Brain microvascular endothelial cell (primary cell): ENCODE results near the gene BCR.
A peak's percentile ranks its signal among the peaks of the same experiment; 100 is the strongest.

Source experiments
- DNase-seq: peaks from one replicate; pipeline ENCODE4 v3.0.0-alpha.2; 2020
- H3K27ac ChIP-seq: fragments of 250-450 bp; sonication (Bioruptor Pico); 2 replicates; pipeline ENCODE4 v1.5.1; 2020; ENCODE audit warnings: mild to moderate bottlenecking, moderate library complexity
- H3K27me3 ChIP-seq: fragments of 250-450 bp; sonication (Bioruptor Pico); replicated peaks from 2 replicates; pipeline ENCODE4 v1.5.1; 2020; ENCODE audit warnings: mild to moderate bottlenecking
- H3K36me3 ChIP-seq: fragments of 250-450 bp; sonication (Bioruptor Pico); replicated peaks from 2 replicates; pipeline ENCODE4 v1.5.1; 2020; ENCODE audit warnings: mild to moderate bottlenecking
- H3K4me3 ChIP-seq: 2 replicates; pipeline ENCODE4 v1.5.1; 2011; ENCODE audit warnings: low read depth, mild to moderate bottlenecking, control low read depth, low read length, moderate library complexity
- in situ Hi-C: cut with HindIII; loops from 2 replicates; pipeline ENCODE4 v1.10.0; 2017; ENCODE audit warnings: low sequenced_read_pairs, low pct_ligation_motif_present
- TF ChIP-seq, protein P1 (sequence below): IDR thresholded peaks from 2 replicates; pipeline ENCODE4 v1.5.1; 2011; ENCODE audit warnings: low read depth, mild to moderate bottlenecking, moderate library complexity, low read length, control low read depth, inconsistent platforms; ENCODE audit errors: missing control alignments

Gene BCR

DNA sequence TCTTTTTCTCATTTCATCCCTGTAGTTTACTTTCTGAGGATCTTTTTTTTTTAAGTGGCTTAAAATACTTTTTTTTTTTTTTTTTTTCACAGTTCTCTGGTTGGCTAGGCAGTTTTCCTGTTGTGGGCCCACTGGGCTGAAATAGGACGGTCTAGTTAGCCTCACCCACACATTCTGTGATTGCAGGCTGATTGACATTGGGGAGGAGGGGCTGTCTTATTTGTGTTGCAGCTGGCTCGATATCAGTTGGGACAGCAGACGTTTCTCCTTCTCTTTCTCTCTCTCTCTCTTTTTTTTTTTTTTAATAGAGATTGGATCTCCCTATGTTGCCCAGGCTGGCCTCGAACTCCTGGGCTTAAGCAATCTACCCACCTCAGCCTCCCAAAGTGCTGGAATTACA is 6.9 kb downstream of the BCR start:
- TF ChIP-seq, protein P1, sequence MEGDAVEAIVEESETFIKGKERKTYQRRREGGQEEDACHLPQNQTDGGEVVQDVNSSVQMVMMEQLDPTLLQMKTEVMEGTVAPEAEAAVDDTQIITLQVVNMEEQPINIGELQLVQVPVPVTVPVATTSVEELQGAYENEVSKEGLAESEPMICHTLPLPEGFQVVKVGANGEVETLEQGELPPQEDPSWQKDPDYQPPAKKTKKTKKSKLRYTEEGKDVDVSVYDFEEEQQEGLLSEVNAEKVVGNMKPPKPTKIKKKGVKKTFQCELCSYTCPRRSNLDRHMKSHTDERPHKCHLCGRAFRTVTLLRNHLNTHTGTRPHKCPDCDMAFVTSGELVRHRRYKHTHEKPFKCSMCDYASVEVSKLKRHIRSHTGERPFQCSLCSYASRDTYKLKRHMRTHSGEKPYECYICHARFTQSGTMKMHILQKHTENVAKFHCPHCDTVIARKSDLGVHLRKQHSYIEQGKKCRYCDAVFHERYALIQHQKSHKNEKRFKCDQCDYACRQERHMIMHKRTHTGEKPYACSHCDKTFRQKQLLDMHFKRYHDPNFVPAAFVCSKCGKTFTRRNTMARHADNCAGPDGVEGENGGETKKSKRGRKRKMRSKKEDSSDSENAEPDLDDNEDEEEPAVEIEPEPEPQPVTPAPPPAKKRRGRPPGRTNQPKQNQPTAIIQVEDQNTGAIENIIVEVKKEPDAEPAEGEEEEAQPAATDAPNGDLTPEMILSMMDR, result no peak
- Histone ChIP-seq H3K27me3 (no peaks in the 10 kb centered on the region), H3K27ac (peak overlapping the region; percentile 52), H3K4me3 (no peak overlapping the region), H3K36me3 (peaks cover 33% of the 10 kb centered on the region)
- in situ Hi-C loops, result no loop called here
- DNase-seq, result no peak

DNA sequence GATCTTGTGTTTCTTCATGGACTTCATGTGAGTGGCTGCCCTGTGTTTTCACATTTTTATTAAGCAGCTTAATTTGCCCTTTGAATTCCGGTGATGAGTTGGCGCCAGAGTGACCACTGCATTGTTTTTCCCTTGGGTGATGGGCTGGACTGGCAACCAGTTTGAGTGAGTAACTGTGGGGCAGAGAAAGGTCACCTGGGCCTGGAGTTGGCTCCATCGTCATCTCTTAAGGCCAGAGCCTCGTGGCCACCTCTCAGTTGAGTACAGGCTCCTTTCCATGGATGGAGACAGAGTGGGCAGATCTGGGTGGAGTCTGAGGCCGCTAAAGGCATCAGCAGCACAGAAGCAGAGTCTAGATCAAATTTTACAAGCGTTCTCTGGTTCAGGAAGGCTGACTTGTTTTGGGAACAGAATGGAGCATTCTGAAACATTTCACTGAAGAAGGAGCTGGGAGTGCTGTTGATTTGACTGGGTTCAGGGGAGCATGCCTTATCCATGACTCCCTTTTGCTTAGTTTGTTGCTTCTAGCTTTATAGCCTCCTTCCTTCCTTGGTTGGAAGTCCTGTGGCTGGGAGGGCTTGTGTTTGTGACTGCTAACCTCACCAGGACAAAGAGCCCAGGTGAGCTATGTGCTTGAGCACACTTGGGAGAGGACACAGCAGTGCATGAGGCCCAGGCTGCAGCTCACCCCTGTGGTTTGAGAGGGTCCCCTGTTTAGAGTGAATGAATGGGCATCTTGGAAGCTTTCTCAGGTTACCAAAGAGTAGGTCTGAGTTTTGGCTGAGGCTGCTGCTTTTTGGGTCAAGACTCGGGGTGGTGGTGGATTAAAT is 7.8 kb downstream of the BCR start:
- TF ChIP-seq, protein P1, result no peak
- Histone ChIP-seq H3K27ac (peak overlapping the region; percentile 52), H3K4me3 (no peak overlapping the region), H3K36me3 (peaks cover 32% of the 10 kb centered on the region), H3K27me3 (no peaks in the 10 kb centered on the region)
- in situ Hi-C loops, result no loop called here
- no peak for DNase-seq

DNA sequence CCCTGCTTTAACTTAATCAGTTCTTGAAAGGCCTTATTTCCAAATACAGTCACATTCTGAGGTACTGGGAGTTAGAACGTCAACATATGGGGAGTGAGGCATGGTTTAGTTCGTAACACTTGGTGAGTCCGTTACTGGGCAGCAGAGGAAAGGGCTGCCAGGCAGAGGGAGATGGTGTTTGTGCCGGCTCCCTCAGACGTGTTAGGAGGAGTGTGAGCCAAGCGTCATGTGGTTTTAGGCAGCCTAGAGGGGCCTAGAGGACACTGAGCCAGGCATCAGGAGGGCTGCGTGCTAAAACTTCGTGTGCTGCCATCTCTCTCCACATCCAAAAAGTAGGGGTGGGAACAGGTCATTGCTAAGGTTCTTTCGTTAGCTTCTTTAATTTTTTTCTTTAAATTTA is 10.2 kb downstream of the BCR start:
- no peak overlapping the region for H3K4me3 ChIP-seq
- no peaks in the 10 kb centered on the region for H3K27me3 ChIP-seq
- DNase-seq, result no peak
- in situ Hi-C loops, result no loop called here
- TF ChIP-seq, protein P1, result no peak
- peaks cover 24% of the 10 kb centered on the region for H3K36me3 ChIP-seq
- no peak overlapping the region for H3K27ac ChIP-seq

DNA sequence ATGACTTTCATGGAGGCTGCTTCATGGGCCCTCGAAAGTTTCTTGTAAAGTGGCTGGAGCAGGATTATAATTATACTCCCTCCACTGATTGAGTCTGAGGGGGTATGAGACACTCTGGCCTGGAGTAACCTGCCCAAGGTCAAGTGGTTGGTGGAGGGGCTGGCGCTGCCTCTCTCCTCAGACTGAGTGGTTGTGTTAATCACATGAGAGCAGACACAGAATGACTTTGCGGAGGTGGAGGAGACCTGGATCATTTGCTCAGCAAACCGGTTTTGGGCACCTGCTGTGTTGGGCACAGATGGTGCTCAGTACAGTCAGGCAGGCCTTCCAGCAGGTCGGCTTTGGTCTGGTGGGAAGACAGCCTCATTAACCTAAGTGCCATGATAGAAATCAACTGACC is 11.8 kb downstream of the BCR start:
- Histone ChIP-seq H3K27me3 (no peaks in the 10 kb centered on the region), H3K27ac (no peak overlapping the region), H3K36me3 (peaks cover 24% of the 10 kb centered on the region), H3K4me3 (no peak overlapping the region)
- DNase-seq, result no peak
- TF ChIP-seq, protein P1, result no peak
- in situ Hi-C loops, result no loop called here

DNA sequence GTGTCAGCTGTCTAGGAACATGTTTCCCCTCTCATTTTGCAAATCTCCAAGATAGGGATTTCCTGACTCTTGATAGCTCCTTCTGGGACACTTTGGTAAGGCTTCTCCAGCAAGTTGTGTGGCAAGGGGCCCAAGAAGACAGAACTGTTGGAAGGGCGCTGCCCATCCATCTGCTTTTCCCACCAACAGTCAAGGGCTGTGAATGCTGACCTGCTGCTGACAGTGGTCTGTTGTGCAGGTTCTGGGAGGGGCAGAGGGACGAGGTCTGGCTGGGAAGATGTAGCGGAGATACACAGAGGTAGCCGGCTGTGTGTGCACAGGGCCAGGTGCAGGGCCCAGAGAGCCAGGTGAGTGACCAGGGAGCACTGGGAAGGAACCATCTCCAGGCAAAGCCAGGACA is 12.2 kb downstream of the BCR start:
- Histone ChIP-seq H3K4me3 (no peak overlapping the region), H3K27me3 (no peaks in the 10 kb centered on the region), H3K27ac (no peak overlapping the region), H3K36me3 (peaks cover 23% of the 10 kb centered on the region)
- TF ChIP-seq, protein P1, result no peak
- in situ Hi-C loops, result no loop called here
- no peak for DNase-seq
